Esophagus squamous epithelium (tissue), 5 donors: ENCODE measurements around the gene LDB3. TPM values are rescaled to one million over a fixed set of nuclear protein-coding genes. Genes with fewer than 3 reads are reported as not detected.

Experiments used
- DNase-seq: peaks from one replicate; lab custom pipeline; 2025; lab: John Stamatoyannopoulos, UW
- H3K27ac ChIP-seq, 4 donors: fragments of 200-600 bp; sonication (generic); one replicate each; pipeline ENCODE4 v1.5.1; 2016 to 2019; ENCODE audit warnings: mild to moderate bottlenecking in 1 of 4
- H3K27me3 ChIP-seq, 4 donors: fragments of 200-600 bp; sonication (generic); 1 replicate in 3 of 4; 2 replicates in 1 of 4; pipeline versions ENCODE4 v1.5.1 to v1.6.0; 2017 to 2021; ENCODE audit warnings: antibody characterized with exemption in 1 of 4
- H3K36me3 ChIP-seq, 3 donors: fragments of 200-600 bp; sonication (generic); one replicate each; pipeline ENCODE4 v1.5.1; 2016 to 2019
- H3K4me1 ChIP-seq, 3 donors: fragments of 200-600 bp; sonication (generic); one replicate each; pipeline ENCODE4 v1.5.1; 2017 to 2019
- H3K4me3 ChIP-seq, 4 donors: fragments of 200-600 bp; sonication (generic); 1 replicate in 3 of 4; 2 replicates in 1 of 4; pipeline ENCODE4 v1.5.1; 2016 to 2019; ENCODE audit warnings: mild to moderate bottlenecking in 2 of 4, moderate library complexity in 1 of 4
- H3K9me3 ChIP-seq, 3 donors: fragments of 200-600 bp; sonication (generic); one replicate each; pipeline ENCODE4 v1.5.1; 2016 to 2019
- CTCF ChIP-seq, 6 experiments: fragments of 450-650 bp in 4 of 6; fragments of 200-600 bp in 2 of 6; sonication (generic) in 2 of 6; IDR thresholded peaks; one replicate each; pipeline ENCODE4 v1.5.1; 2016 to 2019; ENCODE audit warnings: antibody characterized with exemption in 6 of 6, mild to moderate bottlenecking in 4 of 6, moderate library complexity in 4 of 6
- POLR2A ChIP-seq, 4 donors: fragments of 450-650 bp; IDR thresholded peaks; one replicate each; pipeline ENCODE4 v1.6.1; 2017; ENCODE audit warnings: antibody characterized with exemption in 4 of 4, mild to moderate bottlenecking in 4 of 4, moderate library complexity in 3 of 4
- WGBS, 2 donors: methylation state at CpG; one replicate each; pipeline ENCODE4 v1.1.5; 2018; 5-methylcytosine and 5-hydroxymethylcytosine counted together
- intact Hi-C: fragments of 100-400 bp; cut with DNase I; formaldehyde crosslinking; loops from one replicate; pipeline ENCODE4 v1.15.0; 2022
- total RNA-seq, 4 donors: library from RNA; depleted of rRNA; stranded (reverse); fragments of >200 nt; gene quantifications; one replicate each; pipeline ENCODE4 v1.1.0, GENCODE V29; 2016
- donor health status: DM: yes; HTN: yes; CAD: no.

The LDB3 gene
- total RNA-seq, 4 donors from 2014 or later = 0.09 to 3.4 (median 0.35) TPM

GRCh38 chr10:86661161-86662025 is 6.9 kb upstream of the LDB3 start:
- Histone ChIP-seq H3K27me3 (peaks cover 0 to 17% (median 0%) of the 10 kb centered on the region in 4 donors), H3K9me3 (no peaks in the 10 kb centered on the region), H3K4me3 (no peak overlapping the region), H3K36me3 (no peaks in the 10 kb centered on the region), H3K4me1 (peaks cover 0 to 29% (median 5%) of the 10 kb centered on the region in 3 donors), H3K27ac (peak overlapping the region in 3 of 4 donors; percentile 18 to 52 (median 48))
- WGBS, 2 donors = 59 to 67% methylated on average over 7 of the region's 17 CpGs
- intact Hi-C loops = no loop called here
- TF ChIP-seq CTCF (IDR thresholded peaks at IDR 0.05) (no peak), POLR2A (IDR thresholded peaks at IDR 0.05) (no peak)
- DNase-seq = no peak

- no peaks in the 10 kb centered on the region for H3K9me3 ChIP-seq
- intact Hi-C loops = no loop called here
- no peak for DNase-seq
- H3K4me1 ChIP-seq = peaks cover 0 to 31% (median 5%) of the 10 kb centered on the region in 3 donors
- H3K27ac ChIP-seq = peak overlapping the region in 1 of 4 donors; percentile 18
- H3K36me3 ChIP-seq = no peaks in the 10 kb centered on the region
- TF ChIP-seq CTCF (IDR thresholded peaks at IDR 0.05) (no peak), POLR2A (IDR thresholded peaks at IDR 0.05) (no peak)
- H3K4me3 ChIP-seq = no peak overlapping the region
- H3K27me3 ChIP-seq = peaks cover 0 to 22% (median 0%) of the 10 kb centered on the region in 4 donors
- 86% methylated on average over 1 of the region's 19 CpGs; no CpG with 5 or more reads in 1 of the 2 donors for WGBS, 2 donors
These were observed 5.9 kb upstream of the LDB3 start for GRCh38 chr10:86662186-86663045.

- H3K36me3 ChIP-seq = no peaks in the 10 kb centered on the region
- no peak overlapping the region for H3K27ac ChIP-seq
- DNase-seq = no peak
- H3K4me1 ChIP-seq = peaks cover 0 to 36% (median 5%) of the 10 kb centered on the region in 3 donors
- TF ChIP-seq CTCF (IDR thresholded peaks at IDR 0.05) (no peak), POLR2A (IDR thresholded peaks at IDR 0.05) (no peak)
- 90% methylated on average over 2 of the region's 8 CpGs; no CpG with 5 or more reads in 1 of the 2 donors for WGBS, 2 donors
- no peaks in the 10 kb centered on the region for H3K9me3 ChIP-seq
- H3K4me3 ChIP-seq = no peak overlapping the region
- intact Hi-C loops = no loop called here
- peaks cover 0 to 25% (median 0%) of the 10 kb centered on the region in 4 donors for H3K27me3 ChIP-seq
These were observed 5.3 kb upstream of the LDB3 start for GRCh38 chr10:86663046-86663345.

- Histone ChIP-seq H3K36me3 (no peaks in the 10 kb centered on the region), H3K4me1 (peaks cover 0 to 37% (median 5%) of the 10 kb centered on the region in 3 donors), H3K27me3 (peaks cover 0 to 18% (median 0%) of the 10 kb centered on the region in 4 donors), H3K27ac (peak overlapping the region in 1 of 4 donors; percentile 85), H3K4me3 (no peak overlapping the region), H3K9me3 (no peaks in the 10 kb centered on the region)
- WGBS, 2 donors = 20 to 62% methylated on average over 2 to 8 of the region's 10 CpGs
- TF ChIP-seq POLR2A (IDR thresholded peaks at IDR 0.05) = no peak
- TF ChIP-seq CTCF (IDR thresholded peaks at IDR 0.05) = no peak
- DNase-seq = no peak
- intact Hi-C loops = no loop called here
These were observed 4.6 kb upstream of the LDB3 start for GRCh38 chr10:86663576-86664339.
